Measurements from ENCODE around the gene PGRMC2.
"Not testable (repeated sequence)": the region's sequence is repeated elsewhere in the genome, so short reads cannot be mapped to it uniquely, and the experiment has no call there.

PGRMC2 gene

DNA sequence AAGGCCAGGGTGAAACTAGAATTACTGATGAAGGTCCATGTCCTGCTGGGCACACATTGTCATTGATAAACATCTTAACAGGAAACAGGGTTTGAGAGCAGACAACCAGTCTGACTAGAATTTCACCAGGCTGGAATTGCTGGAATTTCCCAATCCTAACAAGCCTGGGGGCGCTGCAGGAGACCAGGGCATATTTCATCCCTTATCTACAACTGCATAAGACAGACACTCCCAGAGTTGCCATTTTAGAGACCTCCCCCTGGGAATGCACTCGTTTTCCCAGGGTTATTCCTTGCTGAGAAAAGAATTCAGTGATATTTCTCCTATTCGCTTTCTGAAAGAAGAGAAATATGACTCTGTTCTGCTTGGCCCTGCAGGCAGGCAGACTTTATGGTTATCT is 22.1 kb downstream of the PGRMC2 start:
- not testable (repeated sequence) for DNase-seq

DNA sequence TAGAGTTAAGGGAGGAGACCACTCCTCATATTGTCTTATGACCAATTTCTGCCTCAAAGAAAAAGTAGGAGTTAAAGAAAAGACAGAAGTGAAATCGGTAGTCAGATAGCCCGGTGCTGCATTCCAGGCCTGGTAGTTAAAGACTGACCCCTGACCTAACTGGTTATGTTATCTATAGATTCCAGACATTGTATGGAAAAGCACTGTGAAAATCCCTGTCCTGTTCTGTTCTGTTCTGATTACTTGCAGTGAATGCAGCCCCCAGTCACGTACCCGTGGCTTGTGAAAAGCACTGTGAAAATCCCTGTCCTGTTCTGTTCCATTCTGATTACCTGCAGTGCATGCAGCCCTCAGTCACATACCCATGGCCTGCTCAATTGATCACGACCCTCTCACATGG is 27.7 kb downstream of the PGRMC2 start:
- DNase-seq = not testable (repeated sequence)

DNA sequence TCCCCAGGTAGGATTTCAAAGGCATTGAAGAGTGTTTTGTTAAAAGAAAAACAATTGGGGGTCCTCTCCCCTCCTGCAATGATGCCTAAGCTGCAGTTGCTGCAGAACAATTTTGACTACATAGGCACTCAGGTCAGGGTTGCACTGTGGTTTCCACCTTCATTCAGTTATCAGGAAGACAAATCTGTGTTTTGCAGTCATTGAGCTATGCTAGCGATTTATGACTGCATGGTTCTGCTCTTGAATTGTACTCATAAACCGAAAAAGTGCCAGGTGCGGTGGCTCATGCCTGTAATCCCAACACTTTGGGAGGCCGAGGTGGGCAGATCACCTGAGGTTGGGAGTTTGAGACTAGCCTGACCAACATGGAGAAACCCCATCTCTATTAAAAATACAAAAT is 29.4 kb downstream of the PGRMC2 start:
- not testable (repeated sequence) for DNase-seq

DNA sequence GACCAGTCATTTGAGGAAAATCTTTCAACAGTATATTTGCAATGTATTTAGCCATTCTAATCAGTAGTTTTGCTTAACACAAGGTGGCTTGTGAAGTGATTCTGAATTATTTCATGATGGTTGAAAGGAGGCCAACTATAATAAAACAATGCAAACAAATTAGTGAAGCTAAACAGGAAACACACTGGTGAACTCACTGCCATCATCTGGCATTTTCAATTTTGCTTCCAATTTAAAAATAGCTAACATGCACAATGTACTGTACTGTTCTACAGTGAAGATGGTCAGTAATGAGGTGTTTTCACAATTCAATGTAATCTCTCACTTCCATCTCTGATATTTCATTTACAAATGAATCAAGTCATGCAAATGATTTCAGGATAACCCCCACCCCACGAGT is 31.1 kb downstream of the PGRMC2 start:
- no peak for DNase-seq

DNA sequence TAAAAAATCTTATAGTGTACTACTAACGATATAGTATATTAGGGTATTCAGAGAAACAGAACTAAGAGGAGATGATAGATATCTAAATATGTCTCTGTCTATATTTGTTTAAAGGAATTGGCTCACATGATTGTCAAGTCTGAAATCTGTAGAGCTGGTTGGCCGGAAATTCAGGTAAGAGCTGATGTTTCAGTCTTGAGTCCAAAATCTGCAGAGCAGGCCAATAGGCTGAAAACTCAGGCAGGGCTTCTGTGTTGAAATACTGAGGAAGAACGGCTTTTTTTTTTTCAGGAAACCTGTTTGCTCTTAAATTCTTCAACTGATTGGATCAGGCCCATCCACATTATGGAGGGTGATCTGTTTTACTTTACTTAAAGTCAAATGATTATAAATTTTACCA is 31.7 kb downstream of the PGRMC2 start:
- DNase-seq = no peak

DNA sequence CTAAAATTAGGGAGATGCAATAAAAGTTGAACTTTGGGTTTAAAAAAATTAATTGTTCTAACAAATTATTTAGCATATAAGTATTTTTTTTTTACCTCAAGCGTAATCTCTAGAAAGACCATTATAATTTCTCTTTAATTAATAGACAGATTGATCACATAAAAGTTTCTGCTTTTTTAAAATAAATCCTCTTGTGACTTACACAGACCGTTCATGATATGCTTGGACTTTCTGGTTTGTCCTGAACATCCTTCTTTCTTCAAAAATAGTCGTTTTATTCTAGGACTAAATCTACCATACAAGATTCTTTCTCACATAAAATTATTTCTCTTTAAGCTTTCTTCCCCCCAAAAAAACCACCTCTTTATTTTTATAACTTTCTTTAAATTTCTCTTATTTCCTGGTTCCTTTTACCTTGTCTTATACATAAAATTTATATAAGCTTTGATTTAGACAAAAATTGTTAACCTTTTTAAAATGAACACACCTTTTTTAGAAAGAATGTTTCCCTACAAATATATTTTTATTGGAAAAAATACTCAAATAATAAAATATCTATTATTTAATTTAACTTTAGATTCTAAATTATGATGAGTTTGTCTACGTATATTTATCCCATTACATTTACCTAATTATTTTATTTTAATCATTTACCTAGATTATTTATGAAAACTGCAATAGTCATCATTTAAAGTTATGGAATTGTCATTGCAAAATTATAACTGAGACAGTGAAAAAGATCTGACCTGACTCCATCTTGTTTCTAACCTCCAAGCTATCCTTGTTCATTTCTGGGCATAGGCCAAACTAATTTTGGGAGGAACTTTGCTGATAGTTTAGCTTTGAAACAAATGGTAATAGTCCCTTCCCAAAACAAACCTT is 37.6 kb downstream of the PGRMC2 start:
- DNase-seq = no peak

DNA sequence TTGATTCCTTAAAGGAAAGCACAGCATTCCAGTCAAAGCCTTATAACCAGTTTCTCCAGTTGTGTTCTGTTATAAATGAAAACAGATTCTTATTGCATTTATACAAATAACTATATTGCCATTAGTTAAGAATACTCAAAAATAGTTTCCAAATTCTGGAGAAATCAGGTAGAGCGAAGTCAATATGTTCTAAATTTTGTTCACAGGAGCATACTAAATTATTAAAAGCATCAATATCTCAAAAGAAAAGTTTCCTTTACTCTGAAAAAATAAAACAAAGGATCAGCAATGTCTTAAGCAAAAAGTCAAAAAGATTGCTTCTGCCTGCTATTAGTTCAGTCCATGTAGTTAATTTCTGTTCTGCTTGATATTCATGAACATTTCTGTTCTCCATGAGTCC is 39.7 kb downstream of the PGRMC2 start:
- DNase-seq = no peak

DNA sequence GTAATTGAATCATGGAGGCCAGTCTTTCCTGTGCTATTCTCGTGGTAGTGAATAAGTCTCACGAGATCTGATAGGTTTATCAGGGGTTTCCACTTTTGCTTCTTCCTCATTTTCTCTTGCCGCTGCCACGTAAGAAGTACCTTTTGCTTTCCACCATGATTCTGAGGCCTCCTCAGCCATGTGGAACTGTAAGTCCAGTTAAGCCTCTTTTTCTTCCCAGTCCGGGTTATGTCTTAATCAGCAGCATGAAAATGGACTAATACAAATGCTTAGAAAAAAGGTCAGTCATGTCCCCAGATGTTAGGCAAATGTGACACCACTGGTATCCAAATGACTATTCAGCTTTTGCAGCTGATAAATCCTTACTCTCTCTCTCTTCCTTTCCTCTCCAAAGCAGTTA is 42.2 kb downstream of the PGRMC2 start:
- not testable (repeated sequence) for DNase-seq

DNA sequence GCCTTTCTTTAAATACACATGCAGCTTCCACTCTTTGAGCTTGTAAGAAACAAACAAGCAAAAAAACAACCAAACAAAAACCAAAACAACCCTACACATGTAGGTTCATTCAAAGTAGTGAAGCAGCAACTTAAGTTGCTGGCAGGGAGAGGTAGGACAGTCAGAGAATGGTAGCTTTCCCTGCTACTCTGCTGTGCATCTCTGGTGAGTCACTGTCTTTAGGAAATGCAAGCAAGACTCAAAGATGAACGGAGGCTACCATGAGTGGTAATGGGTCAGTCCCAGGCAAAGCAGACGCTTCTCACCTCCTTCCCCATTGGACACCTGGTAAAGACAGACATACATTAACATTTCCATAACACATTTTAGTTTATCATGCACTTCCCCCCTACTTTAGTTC is 43.2 kb downstream of the PGRMC2 start:
- DNase-seq = no peak

DNA sequence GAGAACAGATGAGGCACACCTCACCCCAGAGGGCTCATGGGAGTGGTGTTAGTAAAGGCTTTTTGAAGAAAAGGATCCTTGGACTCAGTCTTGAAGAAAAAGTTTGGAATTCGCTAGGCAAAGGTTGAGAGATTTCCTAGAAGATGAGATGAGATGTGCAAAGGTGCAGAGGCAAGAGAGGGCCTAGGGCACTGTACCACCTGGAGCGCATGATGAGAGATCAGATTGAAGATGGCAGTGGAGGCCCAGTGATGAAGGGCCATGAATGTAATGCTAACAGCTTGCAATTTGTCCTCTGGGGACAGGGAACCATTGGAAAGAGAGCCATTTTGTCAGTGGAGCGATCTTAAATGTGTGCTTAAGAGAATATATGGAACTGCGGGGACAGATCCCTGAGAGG is 45.0 kb downstream of the PGRMC2 start:
- no peak for DNase-seq

DNA sequence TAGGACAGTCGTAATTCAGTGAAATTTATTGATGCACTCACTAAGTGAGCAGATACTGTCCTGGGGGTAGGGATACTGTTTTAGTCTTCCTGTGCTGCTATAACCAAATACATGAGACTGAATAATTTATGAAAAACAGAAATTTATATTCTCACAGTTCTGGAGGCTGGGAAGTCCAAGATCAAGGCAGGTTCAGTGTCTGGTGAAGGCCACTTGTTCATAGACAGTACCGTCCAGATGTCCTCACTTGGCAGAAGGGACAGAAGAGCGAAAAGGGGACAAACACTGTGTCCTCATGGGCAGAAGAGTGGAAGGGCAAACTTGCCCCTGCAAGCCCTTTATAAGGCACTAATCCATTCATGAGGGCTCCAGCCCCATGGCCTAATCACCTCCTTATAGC is 45.6 kb downstream of the PGRMC2 start:
- DNase-seq = no peak

DNA sequence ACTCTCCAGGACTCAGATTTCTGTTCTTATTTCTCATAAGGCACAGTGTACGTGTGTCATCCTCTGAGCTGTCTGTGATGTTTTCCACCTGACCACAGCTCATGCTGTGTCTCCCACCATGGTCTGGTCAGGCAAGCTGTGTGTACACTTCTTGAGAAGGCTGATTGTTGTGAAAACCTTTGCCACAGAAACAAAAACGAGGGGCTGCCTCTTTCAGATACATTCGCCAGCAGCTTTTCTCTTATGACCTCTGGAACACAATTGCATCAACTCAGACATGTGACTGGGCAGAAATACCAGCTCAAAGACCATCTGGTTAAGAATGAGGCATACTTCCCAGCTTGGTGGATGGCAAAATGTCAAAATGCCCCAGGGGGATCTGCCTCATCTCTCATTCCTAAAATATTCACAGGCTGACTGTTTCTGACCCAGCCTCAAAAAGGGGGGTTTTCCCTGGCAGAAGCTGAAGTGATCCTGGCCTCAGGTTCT is 46.1 kb downstream of the PGRMC2 start:
- no peak for DNase-seq

DNA sequence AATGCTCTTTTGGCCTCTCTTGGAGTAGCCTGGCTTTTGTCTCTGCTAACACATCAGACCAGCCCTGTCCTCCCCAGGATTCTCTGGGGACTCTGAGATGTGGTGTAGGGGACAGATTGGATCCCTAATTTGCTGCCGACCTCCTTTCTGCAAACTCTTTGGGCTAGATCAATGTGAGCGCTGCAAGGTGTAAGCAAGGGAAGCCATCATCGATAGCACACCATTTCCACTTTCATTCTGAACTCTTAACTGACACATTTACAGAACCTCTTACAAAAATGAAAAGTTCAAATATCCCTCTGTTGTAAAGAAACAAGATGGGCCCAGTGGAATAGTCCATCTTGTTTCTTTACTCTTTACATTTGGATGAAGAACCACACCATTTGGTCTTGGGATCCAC is 46.6 kb downstream of the PGRMC2 start:
- no peak for DNase-seq

DNA sequence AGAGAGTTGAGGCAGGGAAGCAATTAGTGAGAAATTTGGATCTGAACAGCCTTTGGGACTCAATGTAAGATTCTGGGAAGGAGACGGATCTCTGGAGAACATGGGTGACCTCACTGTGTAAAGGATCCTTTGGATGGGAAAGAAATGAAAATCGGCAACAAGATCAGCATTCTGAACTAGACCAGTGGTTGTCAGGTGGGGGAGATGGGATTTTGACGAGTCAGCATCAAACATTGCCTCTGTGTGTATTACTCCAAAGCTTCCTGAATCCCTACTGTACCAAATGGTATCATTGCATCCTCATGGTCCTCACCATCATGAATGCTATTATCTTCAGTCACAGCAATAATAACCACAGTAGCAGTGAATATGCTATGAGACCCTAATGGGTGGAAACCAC is 52.8 kb downstream of the PGRMC2 start:
- no peak for DNase-seq

DNA sequence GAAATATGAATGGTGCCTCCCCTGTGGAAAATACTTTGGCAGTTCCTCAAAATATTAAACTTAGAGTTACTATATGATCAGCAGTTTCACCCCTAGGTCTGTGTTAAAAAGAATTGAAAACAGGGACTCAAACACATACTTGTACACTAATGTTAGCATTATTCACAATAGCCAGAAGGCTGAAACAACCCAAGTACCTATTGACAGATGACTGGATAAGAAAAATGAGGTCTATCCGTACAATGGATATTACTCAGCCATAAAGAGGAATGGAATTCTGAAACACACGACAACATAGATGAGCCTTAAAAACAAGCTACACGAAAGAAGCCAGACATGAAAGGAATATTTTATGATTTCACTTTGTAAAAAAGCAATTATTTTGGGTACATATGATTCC is 54.9 kb downstream of the PGRMC2 start:
- DNase-seq = no peak

DNA sequence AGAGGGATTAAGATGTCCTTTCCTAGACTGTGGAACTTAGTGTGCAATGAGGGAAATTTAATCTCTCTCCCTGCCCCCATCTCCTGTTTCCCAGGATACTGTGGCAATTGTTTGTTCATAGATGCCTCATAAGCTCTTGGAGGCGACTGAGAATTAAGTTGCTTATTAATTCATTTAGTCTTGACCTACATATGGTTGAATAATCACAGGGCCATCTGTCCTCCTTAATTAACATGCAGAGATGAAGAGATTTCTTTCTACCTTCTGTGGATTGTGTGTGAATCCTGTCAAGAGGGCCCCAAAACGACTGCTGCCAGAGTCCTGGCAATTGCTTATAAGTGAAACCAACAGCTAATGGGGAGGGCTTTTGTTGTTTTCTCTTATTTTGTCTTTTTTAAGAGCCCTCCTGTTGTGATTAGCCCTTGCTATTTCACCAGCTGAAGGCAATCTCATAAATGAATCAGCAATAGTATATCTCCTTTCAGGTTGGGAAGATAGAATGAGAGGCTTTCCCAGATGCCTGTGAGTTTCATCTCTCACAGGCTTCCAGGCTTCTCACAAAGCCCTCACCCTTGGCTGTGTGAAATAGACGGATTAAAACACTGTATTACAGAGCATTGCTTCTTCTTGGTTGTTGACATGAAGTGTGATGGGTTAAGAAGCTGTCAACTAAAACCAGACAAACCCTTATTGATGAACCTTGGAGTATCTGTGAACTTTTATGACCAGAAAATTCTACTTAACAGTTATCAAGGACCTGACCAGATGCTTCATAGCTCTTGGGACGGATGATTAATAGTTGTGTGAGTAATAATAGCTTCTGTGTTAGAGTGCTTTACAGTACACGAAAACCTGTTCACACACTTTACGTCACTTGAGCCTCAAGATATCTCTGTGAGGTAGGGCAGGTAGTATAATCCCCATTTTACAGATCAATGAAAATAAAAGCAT is 58.5 kb downstream of the PGRMC2 start:
- DNase-seq = no peak

DNA sequence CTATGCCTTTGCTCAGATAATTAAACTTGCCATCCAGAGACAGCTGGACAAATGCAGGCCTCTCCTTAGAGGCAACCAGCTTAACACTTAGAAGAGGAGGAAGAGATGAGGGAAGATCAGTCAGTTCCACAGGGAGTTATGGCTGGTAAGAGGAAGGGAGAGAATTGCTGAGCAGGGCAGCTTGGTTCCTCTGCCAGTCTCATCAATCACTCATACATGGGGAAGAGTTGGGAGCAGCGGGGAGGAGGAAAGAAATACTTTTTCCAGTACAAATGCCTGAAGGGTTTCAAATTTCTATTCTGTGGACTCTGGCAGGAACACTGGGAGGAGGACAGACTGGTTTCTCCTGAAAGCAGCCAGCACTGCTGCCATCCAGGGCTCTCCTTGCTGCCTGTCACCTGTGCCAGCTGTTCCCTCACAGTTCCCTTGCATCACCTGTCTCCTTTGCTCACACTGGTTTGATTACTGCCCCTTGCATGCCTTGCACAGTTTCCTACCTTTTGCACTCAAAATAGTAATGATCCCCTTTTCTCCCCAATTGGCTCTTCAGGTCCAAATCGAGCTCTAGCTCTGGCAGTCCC is 59.5 kb downstream of the PGRMC2 start:
- no peak for DNase-seq

DNA sequence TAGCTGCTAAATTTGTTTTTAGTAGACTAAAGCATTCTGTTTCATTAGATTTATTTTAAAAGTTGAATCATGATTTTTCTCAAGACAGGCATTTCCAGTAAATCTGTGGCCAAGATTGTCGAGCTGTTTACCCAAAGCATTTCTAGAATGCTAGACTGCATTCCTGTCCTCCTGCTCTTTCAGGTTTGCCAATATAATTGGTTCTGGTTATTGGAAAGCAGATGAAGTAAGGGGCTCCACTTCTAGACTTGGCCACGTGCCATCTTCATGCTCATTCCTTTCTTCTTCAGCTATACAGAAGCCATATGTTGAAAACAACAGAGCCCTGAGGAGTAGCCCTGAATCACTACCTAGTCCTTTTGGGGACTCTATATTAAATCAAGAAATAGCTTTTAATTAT is 62.5 kb downstream of the PGRMC2 start:
- DNase-seq = no peak

DNA sequence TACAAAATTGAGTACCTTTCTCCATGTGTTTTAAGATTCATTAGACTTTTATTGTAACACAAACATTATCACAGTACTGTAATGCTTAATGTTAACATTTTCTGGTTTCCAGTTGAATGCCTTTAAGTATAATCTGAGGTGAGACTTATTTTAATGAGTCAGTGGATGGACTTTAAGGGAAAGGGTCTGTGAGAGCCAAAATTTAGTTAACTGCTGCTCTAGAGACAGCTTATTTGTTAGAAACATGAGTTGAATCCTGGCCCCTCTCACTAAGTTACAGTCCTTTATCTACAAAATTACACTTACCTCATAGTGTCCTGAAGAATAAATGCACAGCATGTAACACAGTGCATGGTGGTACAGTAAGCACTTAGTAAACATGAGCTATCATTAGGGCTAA is 66.0 kb downstream of the PGRMC2 start:
- no peak for DNase-seq

DNA sequence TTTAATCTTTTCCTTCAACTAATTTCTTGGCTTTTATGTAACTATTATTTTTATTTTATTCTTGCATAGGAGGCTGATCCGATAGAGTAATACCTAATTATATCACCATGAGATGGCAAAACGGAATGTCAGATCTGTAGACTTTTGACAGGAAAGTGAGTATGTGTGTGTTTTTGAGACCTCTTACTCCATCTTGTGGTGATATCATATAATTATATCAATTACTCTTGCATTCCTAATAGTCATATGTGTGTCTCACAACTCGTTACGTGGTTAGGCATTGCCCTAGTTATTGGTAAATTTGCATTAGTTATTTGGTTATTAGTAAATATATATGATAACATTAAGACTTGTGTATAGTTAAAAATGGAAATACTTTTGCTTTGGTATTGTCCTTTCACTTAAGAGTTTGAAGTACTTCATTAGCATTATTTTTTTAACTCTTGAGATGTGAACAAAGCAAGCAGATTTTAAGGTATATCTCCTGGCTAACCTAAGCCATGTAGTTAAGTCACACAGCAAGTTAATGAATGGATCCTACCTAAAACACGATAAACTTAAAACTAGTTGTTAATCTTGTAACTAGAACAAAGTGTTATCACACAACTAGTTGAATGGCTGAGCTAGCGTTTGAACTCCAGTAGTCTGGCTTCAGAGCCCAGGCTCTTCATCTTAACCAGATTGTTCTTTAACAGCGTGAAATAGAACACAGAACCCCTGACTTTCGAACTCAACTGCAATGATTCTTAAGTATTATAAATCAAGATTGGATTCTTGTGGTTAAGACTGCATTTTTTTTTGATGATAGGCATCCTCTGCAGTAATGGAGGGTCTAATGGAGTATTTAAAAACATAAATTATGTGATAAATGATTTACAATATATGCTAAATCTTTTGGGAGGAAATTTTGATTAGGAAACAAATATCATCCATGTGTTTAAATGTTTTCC is 67.1 kb downstream of the PGRMC2 start:
- no peak for DNase-seq

All from activated naive CD4-positive, alpha-beta T cell treated with anti-CD3 and anti-CD28 coated beads, Interleukin-2, amount 50 U/mL, for 16 hours (primary cell).